BLaER1 (cell line): Measurements from ENCODE around the gene PWWP2B.

Experiments
- H3K27ac ChIP-seq: shearing (Covaris generic); formaldehyde crosslinking; 2 replicates; pipeline ENCODE4 v1.8.1; 2022
- H3K27me3 ChIP-seq: shearing (Covaris generic); formaldehyde crosslinking; 2 replicates; pipeline ENCODE4 v1.8.1; 2022
- H3K36me3 ChIP-seq: shearing (Covaris generic); formaldehyde crosslinking; 2 replicates; pipeline ENCODE4 v1.8.1; 2022
- H3K4me1 ChIP-seq: shearing (Covaris generic); formaldehyde crosslinking; 2 replicates; pipeline ENCODE4 v1.8.1; 2022
- H3K4me2 ChIP-seq: shearing (Covaris generic); formaldehyde crosslinking; 2 replicates; pipeline ENCODE4 v1.8.1; 2022
- H3K4me3 ChIP-seq: shearing (Covaris generic); formaldehyde crosslinking; 2 replicates; pipeline ENCODE4 v1.8.1; 2022
- H3K9ac ChIP-seq: shearing (Covaris generic); formaldehyde crosslinking; 2 replicates; pipeline ENCODE4 v1.8.1; 2022
- H3K9me3 ChIP-seq: shearing (Covaris generic); formaldehyde crosslinking; 2 replicates; pipeline ENCODE4 v1.8.1; 2022
- H4K20me1 ChIP-seq: shearing (Covaris generic); formaldehyde crosslinking; 2 replicates; pipeline ENCODE4 v1.8.1; 2022
- Cebpa-rat ChIP-seq: shearing (Covaris generic); IDR thresholded peaks from 2 replicates; pipeline ENCODE4 v1.8.1; 2022

PWWP2B gene

DNA sequence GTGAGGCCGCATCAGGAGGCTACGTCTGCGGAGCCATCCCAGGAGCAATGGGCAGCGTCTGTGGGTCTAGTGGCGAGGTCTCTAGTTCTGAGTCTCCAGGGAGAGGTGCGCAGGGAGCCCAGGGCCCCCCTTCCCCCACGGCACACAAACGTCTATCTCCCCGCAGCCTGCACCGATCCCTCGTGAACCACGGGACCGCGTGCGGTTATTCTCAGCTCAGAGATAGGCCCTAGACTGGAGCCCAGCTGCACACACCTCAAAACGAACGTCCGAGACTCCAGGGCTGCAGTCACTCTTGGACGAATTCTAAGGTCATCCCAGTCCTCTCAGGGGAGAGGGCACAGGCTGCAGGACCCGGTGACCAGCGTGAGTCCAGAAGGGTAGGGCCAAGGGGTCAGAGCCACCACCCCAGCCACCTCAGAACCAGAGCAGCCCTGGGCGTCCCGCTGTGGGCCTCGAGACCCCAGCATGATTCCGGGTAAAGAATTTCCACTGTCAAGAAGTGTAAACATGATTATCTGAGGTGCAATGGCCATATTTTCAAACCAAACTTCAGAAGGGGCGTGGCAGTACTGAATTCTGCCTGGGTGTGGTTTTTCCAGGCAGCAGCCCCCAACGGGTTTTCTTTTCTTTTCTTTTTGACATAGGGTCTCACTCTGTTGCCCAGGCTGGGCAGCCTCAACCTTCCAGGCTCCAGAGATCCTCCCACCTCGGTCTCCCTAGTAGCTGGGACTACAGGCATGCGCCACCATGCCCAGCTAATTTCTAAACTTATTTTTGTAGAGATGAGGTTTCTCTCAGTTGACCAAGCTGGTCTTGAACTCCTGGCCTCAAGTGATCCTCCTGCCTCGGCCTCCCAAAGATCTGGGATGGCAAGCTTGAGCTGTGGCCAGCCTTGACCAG is 57.5 kb downstream of the PWWP2B start:
- peaks cover 12% of the 10 kb centered on the region; the same call in 1 of the 2 replicates for H3K27me3 ChIP-seq
- H3K36me3 ChIP-seq, result no peaks in the 10 kb centered on the region
- H4K20me1 ChIP-seq, result peaks cover 16% of the 10 kb centered on the region; the same call in 1 of the 2 replicates
- peaks cover 62% of the 10 kb centered on the region for H3K4me1 ChIP-seq
- H3K27ac ChIP-seq, result no peak overlapping the region
- no peaks in the 10 kb centered on the region for H3K9me3 ChIP-seq
- H3K9ac ChIP-seq, result no peak overlapping the region
- TF ChIP-seq Cebpa-rat, result no peak
- peak overlapping the region; percentile 78 for H3K4me2 ChIP-seq
- no peak overlapping the region for H3K4me3 ChIP-seq

DNA sequence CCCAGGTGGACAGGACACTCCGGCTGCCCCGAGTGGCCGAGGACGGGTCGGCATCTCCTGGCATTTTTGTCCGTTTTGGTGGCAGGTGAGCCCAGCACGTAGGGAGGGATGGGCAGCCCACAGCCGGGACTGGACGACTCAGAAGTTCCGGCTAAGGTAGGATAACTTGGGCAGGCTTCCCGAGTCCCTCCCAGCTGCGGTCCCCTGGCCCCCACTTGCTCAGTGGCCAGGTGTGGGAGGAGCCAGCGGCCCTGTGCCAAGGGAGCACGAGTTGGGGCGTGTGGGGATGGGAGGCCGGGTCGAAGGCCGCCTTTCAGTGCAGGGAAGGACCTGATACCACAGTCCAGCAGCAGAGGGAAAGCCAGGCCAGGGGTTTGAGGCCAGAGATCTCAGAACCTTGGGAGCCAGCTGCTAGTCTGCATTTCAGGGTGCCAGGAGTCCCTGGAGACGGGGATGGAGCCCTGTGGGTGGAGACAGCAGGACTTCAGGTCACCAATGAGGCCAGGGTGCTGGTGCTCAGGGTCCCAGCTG is 58.5 kb downstream of the PWWP2B start:
- no peak for TF ChIP-seq Cebpa-rat
- Histone ChIP-seq H3K4me2 (no peak overlapping the region), H3K9ac (no peak overlapping the region), H3K9me3 (no peaks in the 10 kb centered on the region), H4K20me1 (peaks cover 22% of the 10 kb centered on the region; the same call in 1 of the 2 replicates), H3K4me1 (peaks cover 59% of the 10 kb centered on the region), H3K36me3 (no peaks in the 10 kb centered on the region), H3K27me3 (peaks cover 13% of the 10 kb centered on the region; the same call in 1 of the 2 replicates), H3K27ac (no peak overlapping the region), H3K4me3 (no peak overlapping the region)

- no peak for TF ChIP-seq Cebpa-rat
Measured at GRCh38 chr10:132455986-132456847, 59.2 kb downstream of the PWWP2B start.

GRCh38 chr10:132456881-132457280 is 59.9 kb downstream of the PWWP2B start:
- H3K4me1 ChIP-seq, result peaks cover 59% of the 10 kb centered on the region
- H3K9ac ChIP-seq, result no peak overlapping the region
- no peak overlapping the region for H3K4me3 ChIP-seq
- H4K20me1 ChIP-seq, result peaks cover 28% of the 10 kb centered on the region; the same call in 1 of the 2 replicates
- no peaks in the 10 kb centered on the region for H3K36me3 ChIP-seq
- no peaks in the 10 kb centered on the region for H3K9me3 ChIP-seq
- no peak overlapping the region for H3K4me2 ChIP-seq
- no peak for TF ChIP-seq Cebpa-rat
- no peak overlapping the region for H3K27ac ChIP-seq
- H3K27me3 ChIP-seq, result peaks cover 13% of the 10 kb centered on the region; the same call in 1 of the 2 replicates

More at GRCh38 chr10:132455986-132456847, 59.2 kb downstream of the PWWP2B start:
- no peak overlapping the region for H3K27ac ChIP-seq
- no peak overlapping the region for H3K9ac ChIP-seq
- H3K9me3 ChIP-seq, result no peaks in the 10 kb centered on the region
- no peaks in the 10 kb centered on the region for H3K36me3 ChIP-seq
- peaks cover 22% of the 10 kb centered on the region; the same call in 1 of the 2 replicates for H4K20me1 ChIP-seq
- H3K4me1 ChIP-seq, result peaks cover 59% of the 10 kb centered on the region
- peaks cover 13% of the 10 kb centered on the region; the same call in 1 of the 2 replicates for H3K27me3 ChIP-seq
- no peak overlapping the region for H3K4me3 ChIP-seq
- no peak overlapping the region for H3K4me2 ChIP-seq

DNA sequence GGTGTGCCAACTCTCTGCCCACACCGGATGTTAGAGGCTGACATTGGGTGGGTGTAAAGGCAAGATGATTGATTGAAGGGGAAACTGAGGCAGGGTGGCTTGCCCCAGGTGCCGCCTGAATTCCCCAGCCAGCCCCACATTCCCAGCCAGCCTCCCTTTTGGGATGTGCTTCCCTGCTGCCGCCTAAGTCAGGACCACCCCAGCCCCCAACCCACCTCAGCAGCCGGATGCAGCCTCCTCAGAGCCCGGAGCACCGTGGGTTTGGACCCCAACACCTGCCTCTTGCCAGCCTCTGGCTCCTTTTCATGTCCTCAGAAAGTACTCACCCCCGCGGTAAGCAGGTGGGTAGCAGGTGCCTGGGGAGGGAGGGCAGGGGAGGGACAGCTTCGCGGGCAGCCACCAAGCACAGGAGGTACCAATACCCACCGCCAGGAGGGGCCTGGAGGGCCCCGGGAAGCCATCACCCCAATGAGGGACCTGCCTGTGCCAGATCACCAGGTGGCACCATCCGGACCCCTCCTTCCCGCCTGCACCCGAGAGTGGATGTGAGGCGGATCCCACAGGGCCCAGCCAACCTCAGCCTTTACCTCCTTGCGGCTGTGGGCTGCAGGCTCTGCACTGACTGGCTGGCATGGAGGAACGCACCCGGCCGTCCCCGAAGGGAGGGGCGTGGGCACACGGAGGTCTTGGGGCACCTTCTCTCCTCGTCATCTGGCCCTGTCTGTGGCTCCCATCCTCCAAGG is 60.5 kb downstream of the PWWP2B start:
- Histone ChIP-seq H3K4me3 (no peak overlapping the region), H4K20me1 (peaks cover 28% of the 10 kb centered on the region; the same call in 1 of the 2 replicates), H3K27me3 (peaks cover 13% of the 10 kb centered on the region; the same call in 1 of the 2 replicates), H3K4me2 (peak overlapping the region; percentile 37; the same call in 1 of the 2 replicates), H3K9ac (no peak overlapping the region), H3K4me1 (peaks cover 59% of the 10 kb centered on the region), H3K9me3 (no peaks in the 10 kb centered on the region), H3K27ac (no peak overlapping the region), H3K36me3 (no peaks in the 10 kb centered on the region)
- TF ChIP-seq Cebpa-rat, result no peak

DNA sequence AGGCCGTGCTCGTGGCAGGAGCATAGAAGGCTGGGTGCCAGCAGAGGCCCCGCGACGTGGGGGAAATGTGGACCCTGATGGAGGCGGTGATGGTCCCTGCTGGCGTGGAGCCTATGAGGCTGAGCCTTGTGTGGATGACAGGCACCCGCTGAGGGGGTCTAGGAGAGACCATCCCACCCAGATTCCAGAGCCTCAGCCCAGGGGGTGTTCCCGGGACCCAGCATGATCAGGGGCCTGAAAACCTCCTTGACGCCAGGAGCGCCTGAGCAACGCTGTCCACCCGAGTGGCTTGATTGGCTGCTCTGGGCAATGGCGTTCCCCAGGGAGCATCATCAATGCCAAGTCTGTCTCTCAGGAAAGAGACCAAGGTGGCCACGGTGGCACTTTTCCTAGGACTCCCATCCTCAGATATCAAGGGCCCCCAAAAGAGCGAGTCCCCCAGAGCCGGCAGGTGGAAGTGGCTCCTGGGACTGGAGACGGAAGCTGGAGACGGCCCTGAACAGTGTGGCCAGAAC is 61.1 kb downstream of the PWWP2B start:
- Histone ChIP-seq H3K9me3 (no peaks in the 10 kb centered on the region), H3K4me1 (peaks cover 59% of the 10 kb centered on the region), H3K36me3 (no peaks in the 10 kb centered on the region), H3K27me3 (peaks cover 13% of the 10 kb centered on the region; the same call in 1 of the 2 replicates), H3K4me3 (no peak overlapping the region), H3K9ac (no peak overlapping the region), H3K4me2 (peak overlapping the region; percentile 37), H3K27ac (no peak overlapping the region), H4K20me1 (peaks cover 35% of the 10 kb centered on the region; the same call in 1 of the 2 replicates)
- no peak for TF ChIP-seq Cebpa-rat

- Histone ChIP-seq H3K27ac (no peak overlapping the region), H3K36me3 (no peaks in the 10 kb centered on the region), H3K9me3 (no peaks in the 10 kb centered on the region), H3K9ac (no peak overlapping the region), H3K27me3 (peaks cover 9% of the 10 kb centered on the region; the same call in 1 of the 2 replicates), H4K20me1 (peaks cover 36% of the 10 kb centered on the region; the same call in 1 of the 2 replicates), H3K4me3 (no peak overlapping the region), H3K4me1 (peaks cover 59% of the 10 kb centered on the region), H3K4me2 (peak overlapping the region; percentile 37)
- no peak for TF ChIP-seq Cebpa-rat
Measured at GRCh38 chr10:132458586-132459300, 61.7 kb downstream of the PWWP2B start.

DNA sequence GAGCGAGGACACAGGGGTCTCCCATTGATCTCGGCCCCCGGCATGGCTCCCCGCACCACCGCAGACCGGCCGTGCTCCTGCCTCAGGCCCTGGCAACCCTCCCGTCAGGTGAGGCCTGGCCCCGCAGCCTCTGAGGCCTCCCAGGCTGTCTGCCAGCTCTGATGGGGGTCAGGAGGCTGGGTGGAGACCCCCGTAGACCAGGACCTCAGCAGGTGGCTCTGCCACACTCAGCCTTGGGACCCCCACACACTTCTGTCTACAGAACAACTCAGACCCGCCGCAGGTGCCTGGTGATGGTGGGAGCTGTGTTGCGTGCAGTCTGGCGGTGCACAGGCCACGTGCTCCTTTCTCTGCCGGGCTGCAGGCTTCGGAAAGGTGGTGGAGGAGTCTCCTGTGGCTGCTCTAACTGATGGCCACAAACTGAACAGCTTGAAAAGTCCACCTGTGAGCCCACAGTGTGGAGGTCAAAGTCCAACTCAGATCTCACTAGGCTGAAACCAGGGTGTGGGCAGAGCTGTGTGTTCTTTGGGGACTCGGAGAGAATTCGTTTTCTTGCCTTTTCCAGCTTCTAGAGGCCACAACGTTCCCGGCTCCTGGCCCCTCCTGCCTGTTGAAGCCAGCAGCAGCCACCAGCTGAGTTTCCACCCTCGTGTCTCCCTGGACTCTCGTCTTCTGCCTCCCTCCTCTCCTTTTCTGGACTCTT is 62.5 kb downstream of the PWWP2B start:
- no peaks in the 10 kb centered on the region for H3K9me3 ChIP-seq
- no peak overlapping the region for H3K9ac ChIP-seq
- H3K27me3 ChIP-seq, result 0 out of 2 replicates have a peak, but pooled peaks cover 4% of the 10 kb centered on the region
- H3K36me3 ChIP-seq, result no peaks in the 10 kb centered on the region
- peaks cover 36% of the 10 kb centered on the region; the same call in 1 of the 2 replicates for H4K20me1 ChIP-seq
- no peak overlapping the region for H3K4me3 ChIP-seq
- H3K4me2 ChIP-seq, result no peak overlapping the region
- no peak for TF ChIP-seq Cebpa-rat
- H3K27ac ChIP-seq, result no peak overlapping the region
- H3K4me1 ChIP-seq, result peaks cover 59% of the 10 kb centered on the region
